Subcutaneous abdominal adipose tissue (tissue), 5 donors: ENCODE results near the gene CYBA.

Experiments used
- H3K27ac ChIP-seq: one replicate; pipeline ENCODE4 v1.7.0; 2013; ENCODE audit warnings: low read depth, mild to moderate bottlenecking, inconsistent platforms, low read length, moderate library complexity
- H3K27me3 ChIP-seq, 5 donors: one replicate each; pipeline ENCODE4 v1.7.0; 2013; ENCODE audit warnings: low read length in 5 of 5, inconsistent platforms in 1 of 5; ENCODE audit not compliant: control insufficient read depth in 5 of 5, insufficient read depth in 4 of 5
- H3K36me3 ChIP-seq, 5 donors: one replicate each; pipeline ENCODE4 v1.7.0; 2013; ENCODE audit warnings: low read length in 5 of 5; ENCODE audit not compliant: control insufficient read depth in 5 of 5, insufficient read depth in 5 of 5
- H3K4me1 ChIP-seq, 5 donors: one replicate each; pipeline ENCODE4 v1.7.0; 2013; ENCODE audit warnings: low read length in 5 of 5, mild to moderate bottlenecking in 3 of 5, moderate library complexity in 1 of 5; ENCODE audit not compliant: control insufficient read depth in 5 of 5, insufficient read depth in 5 of 5
- H3K4me3 ChIP-seq, 5 donors: one replicate each; pipeline ENCODE4 v1.7.0; 2013; ENCODE audit warnings: low read length in 5 of 5, low read depth in 1 of 5
- H3K9ac ChIP-seq, 5 donors: one replicate each; pipeline ENCODE4 v1.7.0; 2013; ENCODE audit warnings: low read length in 5 of 5, mild to moderate bottlenecking in 4 of 5, moderate library complexity in 3 of 5
- H3K9me3 ChIP-seq, 5 donors: one replicate each; pipeline ENCODE4 v1.7.0; 2013; ENCODE audit warnings: low read length in 5 of 5; ENCODE audit not compliant: control insufficient read depth in 5 of 5
- donor health status: healthy.
- donor health status: healthy.
- donor health status: healthy.
- donor health status: healthy.
- donor health status: healthy.

Gene CYBA

GRCh38 chr16:88665570-88665969, 14.7 kb upstream of the CYBA start:
- H3K36me3 ChIP-seq: no peaks in the 10 kb centered on the region
- no peaks in the 10 kb centered on the region for H3K27me3 ChIP-seq
- peaks cover 5 to 41% (median 32%) of the 10 kb centered on the region in 5 donors for H3K4me1 ChIP-seq
- H3K9me3 ChIP-seq: no peaks in the 10 kb centered on the region
- H3K27ac ChIP-seq: peak overlapping the region; percentile 10
- H3K4me3 ChIP-seq: no peak overlapping the region
- no peak overlapping the region for H3K9ac ChIP-seq

GRCh38 chr16:88665148-88665547, 14.3 kb upstream of the CYBA start:
- peaks cover 5 to 41% (median 31%) of the 10 kb centered on the region in 5 donors for H3K4me1 ChIP-seq
- H3K36me3 ChIP-seq: no peaks in the 10 kb centered on the region
- H3K9me3 ChIP-seq: no peaks in the 10 kb centered on the region
- no peak overlapping the region for H3K9ac ChIP-seq
- H3K27ac ChIP-seq: peak overlapping the region; percentile 10
- no peak overlapping the region for H3K4me3 ChIP-seq
- no peaks in the 10 kb centered on the region for H3K27me3 ChIP-seq

GRCh38 chr16:88662843-88663606, 12.2 kb upstream of the CYBA start, which contains the start of gene MVD:
Gene MVD (minus strand): TSS chr16:88663091. CDS start chr16:88663080, 11 bp downstream.
- H3K9me3 ChIP-seq: no peaks in the 10 kb centered on the region
- H3K27me3 ChIP-seq: no peaks in the 10 kb centered on the region
- peak within 1 kb of the TSS; percentile 79 for H3K27ac ChIP-seq
- H3K4me3 ChIP-seq: peak within 1 kb of the TSS; percentile 53 to 88 (median 86)
- H3K4me1 ChIP-seq: peaks cover 1 to 40% (median 29%) of the 10 kb centered on the region in 5 donors
- peak within 1 kb of the TSS in 4 of 5 donors; percentile 74 to 86 (median 80) for H3K9ac ChIP-seq
- peaks cover 0 to 4% (median 3%) of the 10 kb centered on the region in 5 donors for H3K36me3 ChIP-seq

GRCh38 chr16:88662222-88662842, 11.5 kb upstream of the CYBA start:
- peaks cover 1 to 36% (median 25%) of the 10 kb centered on the region in 5 donors for H3K4me1 ChIP-seq
- peak overlapping the region; percentile 53 to 87 (median 81) for H3K4me3 ChIP-seq
- peak overlapping the region; percentile 23 for H3K27ac ChIP-seq
- peaks cover 0 to 11% (median 8%) of the 10 kb centered on the region in 5 donors for H3K36me3 ChIP-seq
- H3K9me3 ChIP-seq: no peaks in the 10 kb centered on the region
- peak overlapping the region in 4 of 5 donors; percentile 70 to 81 (median 76) for H3K9ac ChIP-seq
- H3K27me3 ChIP-seq: no peaks in the 10 kb centered on the region

GRCh38 chr16:88661468-88661867, 10.6 kb upstream of the CYBA start:
- H3K27me3 ChIP-seq: no peaks in the 10 kb centered on the region
- H3K36me3 ChIP-seq: peaks cover 0 to 19% (median 13%) of the 10 kb centered on the region in 5 donors
- H3K4me3 ChIP-seq: no peak overlapping the region
- no peaks in the 10 kb centered on the region for H3K9me3 ChIP-seq
- H3K4me1 ChIP-seq: peaks cover 1 to 36% (median 25%) of the 10 kb centered on the region in 5 donors
- H3K9ac ChIP-seq: peak overlapping the region in 1 of 5 donors; percentile 2
- H3K27ac ChIP-seq: no peak overlapping the region

- no peak overlapping the region for H3K9ac ChIP-seq
- H3K9me3 ChIP-seq: no peaks in the 10 kb centered on the region
- no peak overlapping the region for H3K4me3 ChIP-seq
- H3K36me3 ChIP-seq: peaks cover 0 to 40% (median 33%) of the 10 kb centered on the region in 5 donors
- peaks cover 1 to 22% (median 17%) of the 10 kb centered on the region in 5 donors for H3K4me1 ChIP-seq
- no peaks in the 10 kb centered on the region for H3K27me3 ChIP-seq
- H3K27ac ChIP-seq: no peak overlapping the region
Observed at GRCh38 chr16:88659160-88659559, 8.3 kb upstream of the CYBA start.

GRCh38 chr16:88658714-88659113, 7.9 kb upstream of the CYBA start:
- no peak overlapping the region for H3K27ac ChIP-seq
- peaks cover 1 to 18% (median 12%) of the 10 kb centered on the region in 5 donors for H3K4me1 ChIP-seq
- H3K36me3 ChIP-seq: peaks cover 0 to 44% (median 34%) of the 10 kb centered on the region in 5 donors
- H3K4me3 ChIP-seq: no peak overlapping the region
- no peaks in the 10 kb centered on the region for H3K27me3 ChIP-seq
- H3K9ac ChIP-seq: no peak overlapping the region
- H3K9me3 ChIP-seq: no peaks in the 10 kb centered on the region

GRCh38 chr16:88657371-88657770, 6.5 kb upstream of the CYBA start:
- Histone ChIP-seq H3K36me3 (peaks cover 0 to 50% (median 37%) of the 10 kb centered on the region in 5 donors), H3K27me3 (no peaks in the 10 kb centered on the region), H3K9me3 (no peaks in the 10 kb centered on the region), H3K4me3 (no peak overlapping the region), H3K4me1 (peaks cover 1 to 11% (median 7%) of the 10 kb centered on the region in 5 donors), H3K27ac (no peak overlapping the region), H3K9ac (no peak overlapping the region)

- H3K27me3 ChIP-seq: no peaks in the 10 kb centered on the region
- H3K27ac ChIP-seq: no peak overlapping the region
- H3K9ac ChIP-seq: no peak overlapping the region
- H3K4me3 ChIP-seq: no peak overlapping the region
- H3K9me3 ChIP-seq: no peaks in the 10 kb centered on the region
- H3K4me1 ChIP-seq: peaks cover 0 to 7% (median 4%) of the 10 kb centered on the region in 5 donors
- H3K36me3 ChIP-seq: peaks cover 0 to 52% (median 37%) of the 10 kb centered on the region in 5 donors
Observed at GRCh38 chr16:88656291-88656980, 5.6 kb upstream of the CYBA start.
